Measurements from ENCODE around the gene SOX13.

DNA sequence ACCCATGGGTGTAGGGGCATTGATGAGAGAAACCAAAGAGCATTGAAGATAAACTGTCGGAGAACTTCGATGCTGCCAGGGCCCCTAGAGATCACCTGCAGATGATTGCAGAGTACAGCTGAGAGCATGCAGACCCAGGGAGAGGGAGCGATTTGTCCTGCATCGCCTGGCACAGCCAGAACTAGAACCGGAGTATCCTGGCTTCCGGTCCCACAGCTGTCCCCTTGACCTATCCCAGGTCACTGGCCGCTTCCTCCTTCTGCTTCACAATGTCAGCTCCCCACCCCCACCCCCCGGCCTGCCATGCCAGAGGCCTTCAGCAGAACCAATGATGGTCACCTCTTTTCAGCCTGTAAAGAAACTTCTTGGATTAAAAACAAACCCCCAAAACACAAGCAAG is 29.2 kb upstream of the SOX13 start:
- TF ChIP-seq POLR2A (IDR thresholded peaks at IDR 0.05): no peak
- TF ChIP-seq, protein P1, sequence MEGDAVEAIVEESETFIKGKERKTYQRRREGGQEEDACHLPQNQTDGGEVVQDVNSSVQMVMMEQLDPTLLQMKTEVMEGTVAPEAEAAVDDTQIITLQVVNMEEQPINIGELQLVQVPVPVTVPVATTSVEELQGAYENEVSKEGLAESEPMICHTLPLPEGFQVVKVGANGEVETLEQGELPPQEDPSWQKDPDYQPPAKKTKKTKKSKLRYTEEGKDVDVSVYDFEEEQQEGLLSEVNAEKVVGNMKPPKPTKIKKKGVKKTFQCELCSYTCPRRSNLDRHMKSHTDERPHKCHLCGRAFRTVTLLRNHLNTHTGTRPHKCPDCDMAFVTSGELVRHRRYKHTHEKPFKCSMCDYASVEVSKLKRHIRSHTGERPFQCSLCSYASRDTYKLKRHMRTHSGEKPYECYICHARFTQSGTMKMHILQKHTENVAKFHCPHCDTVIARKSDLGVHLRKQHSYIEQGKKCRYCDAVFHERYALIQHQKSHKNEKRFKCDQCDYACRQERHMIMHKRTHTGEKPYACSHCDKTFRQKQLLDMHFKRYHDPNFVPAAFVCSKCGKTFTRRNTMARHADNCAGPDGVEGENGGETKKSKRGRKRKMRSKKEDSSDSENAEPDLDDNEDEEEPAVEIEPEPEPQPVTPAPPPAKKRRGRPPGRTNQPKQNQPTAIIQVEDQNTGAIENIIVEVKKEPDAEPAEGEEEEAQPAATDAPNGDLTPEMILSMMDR (IDR thresholded peaks at IDR 0.05 in 4 of 5, conservative IDR thresholded peaks at IDR 0.05 in 1 of 5): no peak

Data from gastrocnemius medialis (tissue), 4 donors.